ENCODE data around the gene C2CD2L. TPM values are rescaled to one million over a fixed set of nuclear protein-coding genes. Genes with fewer than 3 reads are reported as not detected.

The C2CD2L gene
- total RNA-seq, 1 experiment from 2014 or later = 9.3 TPM

DNA sequence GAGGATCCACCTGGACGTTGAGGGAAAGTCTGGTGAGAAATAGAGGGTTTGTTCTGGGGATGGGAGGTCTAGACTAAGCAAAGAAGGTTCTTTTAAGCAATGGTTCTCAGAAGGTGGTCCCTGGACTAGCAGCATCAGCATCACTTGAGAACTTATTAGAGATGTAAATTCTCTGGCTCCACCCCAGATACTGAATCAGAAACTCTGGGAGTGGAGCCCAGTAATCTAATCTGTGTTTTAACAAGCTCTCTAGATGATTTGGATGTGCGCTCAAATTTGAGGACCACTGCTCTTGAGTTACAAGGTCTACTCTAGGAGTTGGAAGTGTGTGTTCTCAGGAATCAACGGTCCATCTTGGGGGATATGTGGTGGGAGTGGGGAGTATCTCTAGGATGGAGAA lies 38.4 kb downstream of the C2CD2L start:
- no peak overlapping the region for H3K4me2 ChIP-seq
- CTCF ChIA-PET = interaction anchor here (1.0 kb wide), 1 partner anchor 25 kb away, joined by 4 read pairs; no protein-coding TSS in a partner anchor
- TF ChIP-seq, protein P1, sequence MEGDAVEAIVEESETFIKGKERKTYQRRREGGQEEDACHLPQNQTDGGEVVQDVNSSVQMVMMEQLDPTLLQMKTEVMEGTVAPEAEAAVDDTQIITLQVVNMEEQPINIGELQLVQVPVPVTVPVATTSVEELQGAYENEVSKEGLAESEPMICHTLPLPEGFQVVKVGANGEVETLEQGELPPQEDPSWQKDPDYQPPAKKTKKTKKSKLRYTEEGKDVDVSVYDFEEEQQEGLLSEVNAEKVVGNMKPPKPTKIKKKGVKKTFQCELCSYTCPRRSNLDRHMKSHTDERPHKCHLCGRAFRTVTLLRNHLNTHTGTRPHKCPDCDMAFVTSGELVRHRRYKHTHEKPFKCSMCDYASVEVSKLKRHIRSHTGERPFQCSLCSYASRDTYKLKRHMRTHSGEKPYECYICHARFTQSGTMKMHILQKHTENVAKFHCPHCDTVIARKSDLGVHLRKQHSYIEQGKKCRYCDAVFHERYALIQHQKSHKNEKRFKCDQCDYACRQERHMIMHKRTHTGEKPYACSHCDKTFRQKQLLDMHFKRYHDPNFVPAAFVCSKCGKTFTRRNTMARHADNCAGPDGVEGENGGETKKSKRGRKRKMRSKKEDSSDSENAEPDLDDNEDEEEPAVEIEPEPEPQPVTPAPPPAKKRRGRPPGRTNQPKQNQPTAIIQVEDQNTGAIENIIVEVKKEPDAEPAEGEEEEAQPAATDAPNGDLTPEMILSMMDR (conservative IDR thresholded peaks at IDR 0.05) = no peak
- TF ChIP-seq EZH2 (IDR thresholded peaks at IDR 0.05; ENCODE audit: low read depth) = no peak
- no peaks in the 10 kb centered on the region for H3K36me3 ChIP-seq (ENCODE audit: low read depth)
- peaks cover 30% of the 10 kb centered on the region for H3K27me3 ChIP-seq (ENCODE audit: insufficient read depth, low read depth)
- H3K9me2 ChIP-seq (ENCODE audit: insufficient read depth) = no peaks in the 10 kb centered on the region
- DNase-seq = no peak
- no peak overlapping the region for H3K27ac ChIP-seq
- no peaks in the 10 kb centered on the region for H3K79me2 ChIP-seq (ENCODE audit: low read depth)
- H3K4me1 ChIP-seq (replicated peaks; ENCODE audit: insufficient read depth) = peaks cover 9% of the 10 kb centered on the region; the same call in 1 of the 2 replicates
- H3K4me3 ChIP-seq = no peak overlapping the region
- H3F3A ChIP-seq (ENCODE audit: insufficient read depth, low read depth) = peaks cover 13% of the 10 kb centered on the region; the same call in 1 of the 2 replicates
- no peaks in the 10 kb centered on the region for H4K20me1 ChIP-seq (ENCODE audit: insufficient read depth)
- POLR2A ChIA-PET (ENCODE audit: unreplicated experiment) = no interaction called here
- BruUV-seq (replicated peaks) = no TSS peak
- intact Hi-C loops (cut with micrococcal nuclease; ENCODE audit: unreplicated experiment) = loop anchor here (1.0 kb wide), 1 partner anchor 52 kb away; no protein-coding TSS in a partner anchor
- no peak overlapping the region for H2AFZ ChIP-seq
- no peaks in the 10 kb centered on the region for H3K9me3 ChIP-seq (ENCODE audit: insufficient read depth, low read depth)

DNA sequence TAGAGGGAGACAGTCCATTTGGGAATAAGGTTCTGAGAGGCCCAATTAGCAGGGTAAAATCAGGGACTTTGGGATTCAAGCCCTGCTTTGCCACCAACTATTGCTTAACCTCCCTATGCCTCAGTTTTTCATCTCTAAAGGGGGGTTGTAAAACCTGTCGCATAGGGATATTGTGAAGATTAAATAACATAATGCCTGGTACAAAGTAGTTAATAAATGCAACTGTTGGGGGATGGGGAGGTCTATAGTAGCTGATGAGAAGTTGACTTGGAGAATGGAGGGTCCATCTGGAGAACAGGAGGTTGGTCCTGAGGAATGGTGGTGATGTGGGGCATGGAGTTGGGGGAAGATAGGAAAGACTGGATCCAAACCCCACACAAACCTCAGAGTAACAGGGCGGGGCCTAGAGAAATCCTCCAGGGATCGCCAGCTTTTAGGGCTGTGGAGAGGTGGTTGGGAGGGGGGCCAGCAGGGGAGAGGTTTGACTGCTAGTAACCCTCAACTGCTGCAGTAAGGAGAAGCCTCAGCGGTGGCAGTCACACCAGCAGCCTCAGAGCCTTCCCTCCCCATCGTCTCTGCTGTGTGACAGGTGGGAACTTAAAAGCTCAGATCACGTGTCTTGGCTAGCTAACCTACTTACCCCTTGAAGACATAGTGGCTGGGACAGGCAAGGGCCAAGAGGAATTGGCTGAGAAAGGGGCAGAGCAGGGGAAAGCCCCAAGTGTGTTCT lies 40.6 kb downstream of the C2CD2L start:
- Histone ChIP-seq H3K27ac (no peak overlapping the region), H3F3A (ENCODE audit: insufficient read depth, low read depth) (peaks cover 15% of the 10 kb centered on the region; the same call in 1 of the 2 replicates), H3K9me3 (ENCODE audit: insufficient read depth, low read depth) (no peaks in the 10 kb centered on the region), H3K4me2 (no peak overlapping the region), H3K4me3 (no peak overlapping the region), H3K4me1 (replicated peaks; ENCODE audit: insufficient read depth) (peaks cover 9% of the 10 kb centered on the region; the same call in 1 of the 2 replicates), H3K9me2 (ENCODE audit: insufficient read depth) (no peaks in the 10 kb centered on the region), H3K36me3 (ENCODE audit: low read depth) (no peaks in the 10 kb centered on the region), H2AFZ (no peak overlapping the region), H4K20me1 (ENCODE audit: insufficient read depth) (no peaks in the 10 kb centered on the region), H3K27me3 (ENCODE audit: insufficient read depth, low read depth) (peaks cover 41% of the 10 kb centered on the region), H3K79me2 (ENCODE audit: low read depth) (no peaks in the 10 kb centered on the region)
- intact Hi-C loops (cut with micrococcal nuclease; ENCODE audit: unreplicated experiment) = no loop called here
- no peak for DNase-seq
- ChIA-PET CTCF (interaction anchor here (0.5 to 1.1 kb wide), 2 partner anchors 10 to 16 kb away, joined by 4 to 5 read pairs; no protein-coding TSS in a partner anchor), POLR2A (ENCODE audit: unreplicated experiment) (no interaction called here)
- BruUV-seq (replicated peaks) = no TSS peak
- TF ChIP-seq, protein P1 (conservative IDR thresholded peaks at IDR 0.05) = no peak
- TF ChIP-seq EZH2 (IDR thresholded peaks at IDR 0.05; ENCODE audit: low read depth) = no peak

DNA sequence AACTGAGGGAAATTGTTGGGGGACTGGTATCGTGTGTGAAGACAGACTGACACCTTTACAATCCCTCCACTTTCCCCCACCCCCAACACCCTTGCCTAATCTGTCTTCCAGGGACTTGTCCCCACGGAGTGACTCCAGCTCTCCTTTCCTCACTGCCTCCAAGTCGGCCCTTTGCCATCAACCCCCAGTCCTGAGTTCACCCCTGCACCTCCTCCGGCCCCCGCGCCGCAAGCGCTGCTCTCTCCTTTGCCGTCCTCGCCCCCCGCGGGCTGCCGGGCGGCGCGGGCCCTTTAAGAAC lies 41.5 kb downstream of the C2CD2L start:
- H3K9me3 ChIP-seq (ENCODE audit: insufficient read depth, low read depth) = no peaks in the 10 kb centered on the region
- peak overlapping the region; percentile 87 for H2AFZ ChIP-seq
- no peaks in the 10 kb centered on the region for H4K20me1 ChIP-seq (ENCODE audit: insufficient read depth)
- H3K4me2 ChIP-seq = peak overlapping the region; percentile 99
- no TSS peak for BruUV-seq (replicated peaks)
- peaks cover 48% of the 10 kb centered on the region for H3K27me3 ChIP-seq (ENCODE audit: insufficient read depth, low read depth)
- H3K27ac ChIP-seq = no peak overlapping the region
- peaks cover 15% of the 10 kb centered on the region; the same call in 1 of the 2 replicates for H3F3A ChIP-seq (ENCODE audit: insufficient read depth, low read depth)
- no peak; the same call in 1 of the 2 replicates for TF ChIP-seq EZH2 (IDR thresholded peaks at IDR 0.05; ENCODE audit: low read depth)
- TF ChIP-seq, protein P1 (conservative IDR thresholded peaks at IDR 0.05) = no peak
- intact Hi-C loops (cut with micrococcal nuclease; ENCODE audit: unreplicated experiment) = no loop called here
- ChIA-PET POLR2A (ENCODE audit: unreplicated experiment) (no interaction called here), CTCF (no interaction called here)
- H3K36me3 ChIP-seq (ENCODE audit: low read depth) = no peaks in the 10 kb centered on the region
- H3K4me1 ChIP-seq (replicated peaks; ENCODE audit: insufficient read depth) = peaks cover 9% of the 10 kb centered on the region; the same call in 1 of the 2 replicates
- no peak for DNase-seq
- H3K9me2 ChIP-seq (ENCODE audit: insufficient read depth) = no peaks in the 10 kb centered on the region
- H3K79me2 ChIP-seq (ENCODE audit: low read depth) = no peaks in the 10 kb centered on the region
- H3K4me3 ChIP-seq = peak overlapping the region; percentile 84

All from PC-9 (cell line).